GM06990 (cell line): Measurements from ENCODE around the gene HLTF.

Experiments used
- DNase-seq: peaks from one replicate; pipeline ENCODE4 v3.0.0-alpha.2; 2011; ENCODE audit not compliant: insufficient read length; ENCODE audit errors: extremely low read depth
- H3K27me3 ChIP-seq: replicated peaks from 2 replicates; pipeline ENCODE4 v1.6.0; 2011; ENCODE audit warnings: low read length; ENCODE audit not compliant: control insufficient read depth, insufficient read depth
- H3K36me3 ChIP-seq: 2 replicates; pipeline ENCODE4 v1.5.1; 2011; ENCODE audit warnings: low read length; ENCODE audit not compliant: control insufficient read depth, insufficient read depth
- H3K4me3 ChIP-seq: replicated peaks from 2 replicates; pipeline ENCODE4 v1.5.1; 2011; ENCODE audit warnings: low read depth, mild to moderate bottlenecking, control low read depth, low read length
- TF ChIP-seq, protein P1 (sequence below): IDR thresholded peaks from 2 replicates; pipeline ENCODE4 v1.5.1; 2011; ENCODE audit warnings: low read length, control low read depth, mild to moderate bottlenecking, inconsistent platforms; ENCODE audit not compliant: insufficient read depth, poor library complexity, severe bottlenecking

Gene HLTF

DNA sequence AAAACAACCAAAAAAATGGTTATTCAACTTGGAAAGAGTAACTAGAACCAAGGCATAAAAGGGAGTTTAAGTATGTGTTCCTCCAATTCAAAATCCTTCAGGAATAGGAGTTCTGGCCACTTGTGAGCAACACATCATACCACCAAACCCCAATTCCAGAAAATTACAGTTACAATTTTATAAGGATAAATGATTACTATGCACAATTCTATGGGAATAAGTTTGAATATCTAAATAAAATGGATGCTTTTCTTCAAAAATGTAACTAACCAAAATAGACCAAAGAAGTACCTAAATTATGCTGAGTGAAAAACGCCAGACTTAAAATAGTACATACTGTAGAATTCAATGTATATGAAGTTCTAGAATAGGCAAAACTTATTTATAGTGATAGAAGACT lies 4.6 kb downstream of the HLTF start:
- TF ChIP-seq, protein P1, sequence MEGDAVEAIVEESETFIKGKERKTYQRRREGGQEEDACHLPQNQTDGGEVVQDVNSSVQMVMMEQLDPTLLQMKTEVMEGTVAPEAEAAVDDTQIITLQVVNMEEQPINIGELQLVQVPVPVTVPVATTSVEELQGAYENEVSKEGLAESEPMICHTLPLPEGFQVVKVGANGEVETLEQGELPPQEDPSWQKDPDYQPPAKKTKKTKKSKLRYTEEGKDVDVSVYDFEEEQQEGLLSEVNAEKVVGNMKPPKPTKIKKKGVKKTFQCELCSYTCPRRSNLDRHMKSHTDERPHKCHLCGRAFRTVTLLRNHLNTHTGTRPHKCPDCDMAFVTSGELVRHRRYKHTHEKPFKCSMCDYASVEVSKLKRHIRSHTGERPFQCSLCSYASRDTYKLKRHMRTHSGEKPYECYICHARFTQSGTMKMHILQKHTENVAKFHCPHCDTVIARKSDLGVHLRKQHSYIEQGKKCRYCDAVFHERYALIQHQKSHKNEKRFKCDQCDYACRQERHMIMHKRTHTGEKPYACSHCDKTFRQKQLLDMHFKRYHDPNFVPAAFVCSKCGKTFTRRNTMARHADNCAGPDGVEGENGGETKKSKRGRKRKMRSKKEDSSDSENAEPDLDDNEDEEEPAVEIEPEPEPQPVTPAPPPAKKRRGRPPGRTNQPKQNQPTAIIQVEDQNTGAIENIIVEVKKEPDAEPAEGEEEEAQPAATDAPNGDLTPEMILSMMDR, result no peak

DNA sequence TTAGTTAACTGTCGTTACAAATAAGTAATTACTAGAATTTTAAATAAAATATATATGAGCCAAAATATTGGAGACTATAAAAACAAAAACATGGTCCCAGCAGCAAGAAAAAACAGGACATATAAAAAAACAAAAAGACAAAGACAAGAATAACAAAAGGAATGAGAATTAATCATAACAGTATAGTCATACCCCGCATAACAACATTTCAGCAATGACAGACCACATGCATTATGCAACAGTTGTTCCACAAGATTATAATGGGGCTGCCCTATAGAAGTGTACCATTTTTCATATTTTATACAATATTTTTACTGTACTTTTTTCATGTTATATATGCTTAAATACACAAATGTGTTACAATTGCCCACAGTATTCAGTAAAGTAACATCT lies 5.6 kb downstream of the HLTF start:
- no peak overlapping the region for H3K4me3 ChIP-seq
- TF ChIP-seq, protein P1, result no peak
- DNase-seq, result no peak
- no peaks in the 10 kb centered on the region for H3K27me3 ChIP-seq
- H3K36me3 ChIP-seq, result no peaks in the 10 kb centered on the region; the same call in 1 of the 2 replicates

More for the DNA sequence above, 4.6 kb downstream of the HLTF start:
- Histone ChIP-seq H3K27me3 (no peaks in the 10 kb centered on the region), H3K36me3 (no peaks in the 10 kb centered on the region; the same call in 1 of the 2 replicates), H3K4me3 (no peak overlapping the region)
- no peak for DNase-seq

DNA sequence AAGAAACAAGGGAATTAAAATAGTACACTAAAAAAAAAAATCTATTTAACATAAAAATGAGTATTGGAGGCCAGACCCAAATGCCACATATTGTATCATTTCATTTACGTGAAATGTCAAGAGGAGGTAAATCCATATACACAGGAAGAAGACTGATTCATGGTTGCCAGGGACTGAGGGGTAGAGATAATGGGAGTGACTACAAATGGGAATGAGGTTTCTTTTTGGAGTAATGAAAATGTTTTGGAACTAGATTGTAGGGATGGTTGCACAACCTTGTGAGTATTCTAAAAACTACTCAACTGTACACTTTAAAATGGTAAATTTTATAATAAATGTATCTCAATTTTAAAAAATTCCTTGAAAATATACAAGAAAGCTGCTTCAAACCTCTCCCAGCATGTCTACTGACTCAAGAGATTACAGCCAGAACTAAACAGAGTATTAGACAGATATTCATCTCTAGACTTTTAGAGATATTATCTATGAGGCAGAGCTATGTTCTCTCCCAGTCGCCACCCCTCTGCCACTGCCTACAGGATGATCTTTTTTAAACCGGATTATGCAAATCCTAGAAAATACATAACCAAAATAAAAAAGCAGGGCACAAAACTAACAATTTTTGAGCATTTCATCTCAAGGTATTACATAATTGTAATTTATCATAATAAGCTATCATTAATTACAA lies 6.2 kb downstream of the HLTF start:
- H3K27me3 ChIP-seq, result no peaks in the 10 kb centered on the region
- H3K4me3 ChIP-seq, result no peak overlapping the region
- no peaks in the 10 kb centered on the region; the same call in none of the 2 replicates for H3K36me3 ChIP-seq
- TF ChIP-seq, protein P1, result no peak
- no peak for DNase-seq

DNA sequence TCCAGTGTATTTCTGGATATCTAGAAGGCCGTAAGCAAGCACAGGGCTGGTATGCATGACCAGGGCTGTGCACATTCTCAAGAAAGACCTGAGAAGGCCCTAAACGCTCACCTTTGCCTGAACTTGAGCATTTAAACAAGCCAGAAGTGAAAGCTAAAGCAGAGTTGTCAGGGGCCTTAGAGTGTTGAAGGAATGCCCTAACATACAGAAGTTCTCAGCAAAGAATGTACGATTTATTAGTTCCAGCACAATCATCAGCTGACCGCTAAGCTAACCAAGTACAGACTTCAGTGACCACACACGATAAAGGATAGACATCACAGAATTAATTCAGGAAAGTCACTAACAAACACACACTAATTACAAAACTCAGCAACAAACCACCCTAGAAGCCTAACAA lies 8.7 kb downstream of the HLTF start:
- no peaks in the 10 kb centered on the region for H3K27me3 ChIP-seq
- H3K36me3 ChIP-seq, result no peaks in the 10 kb centered on the region; the same call in none of the 2 replicates
- no peak overlapping the region for H3K4me3 ChIP-seq
- TF ChIP-seq, protein P1, result no peak
- no peak for DNase-seq

DNA sequence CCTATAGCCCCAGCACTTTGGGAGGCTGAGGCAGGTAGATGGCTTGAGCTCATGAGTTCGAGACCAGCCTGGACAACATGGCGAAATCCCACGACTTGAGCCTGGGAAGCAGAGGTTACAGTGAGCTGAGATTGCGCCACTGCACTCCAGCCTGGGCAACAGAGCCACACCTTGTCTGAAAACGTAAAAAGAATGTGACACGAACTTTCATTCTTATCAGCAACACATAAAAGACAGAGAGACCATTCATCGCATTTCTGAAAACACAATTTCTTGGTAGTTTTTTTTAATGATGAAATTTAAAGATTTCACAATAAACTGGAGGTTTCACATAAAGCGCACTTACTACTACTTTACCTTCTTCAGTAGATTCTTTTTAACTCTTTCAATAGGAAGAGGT lies 18.4 kb downstream of the HLTF start:
- DNase-seq, result no peak
- TF ChIP-seq, protein P1, result no peak
- Histone ChIP-seq H3K36me3 (no peaks in the 10 kb centered on the region), H3K4me3 (no peak overlapping the region), H3K27me3 (no peaks in the 10 kb centered on the region)
